H9 (cell line): Measurements from ENCODE around the gene FRMD1. TPM values are rescaled to one million over a fixed set of nuclear protein-coding genes. Genes with fewer than 3 reads are reported as not detected.

Source experiments
- DNase-seq: peaks from one replicate; pipeline ENCODE4 v3.0.0-alpha.2; 2017
- H2AFZ ChIP-seq: one replicate; pipeline ENCODE4 v1.6.1; 2013; ENCODE audit warnings: mild to moderate bottlenecking, low read length, control low read depth, moderate library complexity
- H2AK5ac ChIP-seq: 2 replicates; pipeline ENCODE4 v1.6.1; 2013; ENCODE audit warnings: low read length, control low read depth, mixed read lengths; ENCODE audit not compliant: insufficient read length
- H2BK120ac ChIP-seq: one replicate; pipeline ENCODE4 v1.6.1; 2013; ENCODE audit warnings: low read depth, mild to moderate bottlenecking, low read length, control low read depth, inconsistent platforms; ENCODE audit not compliant: poor library complexity, severe bottlenecking
- H2BK12ac ChIP-seq: 2 replicates; pipeline ENCODE4 v1.6.1; 2013; ENCODE audit warnings: low read length, control low read depth, mixed read lengths, low read depth; ENCODE audit not compliant: insufficient read length
- H2BK15ac ChIP-seq: 2 replicates; pipeline ENCODE4 v1.6.1; 2013; ENCODE audit warnings: low read depth, low read length, control low read depth
- H2BK20ac ChIP-seq: one replicate; pipeline ENCODE4 v1.6.1; 2013; ENCODE audit warnings: low read depth, mild to moderate bottlenecking, low read length, control low read depth, inconsistent platforms; ENCODE audit not compliant: poor library complexity, severe bottlenecking
- H2BK5ac ChIP-seq: 2 replicates; pipeline ENCODE4 v1.6.1; 2013; ENCODE audit warnings: low read length, control low read depth, mixed read lengths; ENCODE audit not compliant: insufficient read length
- H3K14ac ChIP-seq: 2 replicates; pipeline ENCODE4 v1.6.1; 2013; ENCODE audit warnings: low read length, control low read depth; ENCODE audit not compliant: insufficient read depth
- H3K18ac ChIP-seq: 2 replicates; pipeline ENCODE4 v1.6.1; 2013; ENCODE audit warnings: low read depth, mild to moderate bottlenecking, mixed read lengths, low read length, control low read depth; ENCODE audit not compliant: insufficient read length
- H3K23ac ChIP-seq: 2 replicates; pipeline ENCODE4 v1.6.1; 2013; ENCODE audit warnings: low read length, control low read depth, mixed read lengths, low read depth; ENCODE audit not compliant: insufficient read length
- H3K23me2 ChIP-seq: 2 replicates; pipeline ENCODE4 v1.6.1; 2013; ENCODE audit warnings: low read depth, mild to moderate bottlenecking, mixed read lengths, low read length, control low read depth; ENCODE audit not compliant: insufficient read length, poor library complexity, severe bottlenecking
- H3K27ac ChIP-seq: 2 replicates; pipeline ENCODE4 v1.5.1; 2013; ENCODE audit warnings: low read length, control low read depth, mixed read lengths, low read depth; ENCODE audit not compliant: insufficient read length
- H3K27me3 ChIP-seq: 2 replicates; pipeline ENCODE4 v1.6.1; 2013; ENCODE audit warnings: low read length, control low read depth, inconsistent platforms; ENCODE audit not compliant: insufficient read depth
- H3K4ac ChIP-seq: 2 replicates; pipeline ENCODE4 v1.6.1; 2013; ENCODE audit warnings: low read depth, mild to moderate bottlenecking, control low read depth, inconsistent platforms, low read length, moderate library complexity
- H3K4me1 ChIP-seq: 2 replicates; pipeline ENCODE4 v1.6.1; 2013; ENCODE audit warnings: low read length, control low read depth, inconsistent platforms; ENCODE audit not compliant: insufficient read depth
- H3K4me2 ChIP-seq: 2 replicates; pipeline ENCODE4 v1.6.1; 2013; ENCODE audit warnings: low read length, control low read depth, mixed read lengths; ENCODE audit not compliant: insufficient read length, insufficient read depth
- H3K56ac ChIP-seq: 2 replicates; pipeline ENCODE4 v1.6.1; 2013; ENCODE audit warnings: low read depth, mild to moderate bottlenecking, mixed read lengths, low read length, control low read depth; ENCODE audit not compliant: insufficient read length
- H3K79me1 ChIP-seq: 2 replicates; pipeline ENCODE4 v1.6.1; 2013; ENCODE audit warnings: low read depth, mild to moderate bottlenecking, moderate library complexity, low read length, control low read depth, inconsistent platforms; ENCODE audit not compliant: insufficient read depth, poor library complexity, severe bottlenecking
- H3K79me2 ChIP-seq: 2 replicates; pipeline ENCODE4 v1.6.1; 2013; ENCODE audit warnings: low read length, control low read depth, inconsistent platforms; ENCODE audit not compliant: insufficient read depth
- H3K9ac ChIP-seq: 2 replicates; pipeline ENCODE4 v1.6.1; 2013; ENCODE audit warnings: low read length, control low read depth, mixed read lengths; ENCODE audit not compliant: insufficient read length; ENCODE audit errors: extremely low read depth
- H3K9me3 ChIP-seq: one replicate; pipeline ENCODE4 v1.6.1; 2013; ENCODE audit warnings: low read depth, low read length, inconsistent platforms; ENCODE audit not compliant: control insufficient read depth
- H3T11ph ChIP-seq: one replicate; pipeline ENCODE4 v1.6.1; 2013; ENCODE audit warnings: mild to moderate bottlenecking, low read length, control low read depth, inconsistent platforms
- H4K20me1 ChIP-seq: one replicate; pipeline ENCODE4 v1.6.1; 2013; ENCODE audit not compliant: control insufficient read depth, insufficient read length, insufficient read depth
- H4K5ac ChIP-seq: 2 replicates; pipeline ENCODE4 v1.6.1; 2013; ENCODE audit warnings: low read depth, mild to moderate bottlenecking, mixed read lengths, low read length, control low read depth; ENCODE audit not compliant: insufficient read length
- H4K8ac ChIP-seq: replicated peaks from 2 replicates; pipeline ENCODE4 v1.6.1; 2013; ENCODE audit warnings: low read length, control low read depth, mixed read lengths, low read depth; ENCODE audit not compliant: insufficient read length
- H4K91ac ChIP-seq: 2 replicates; pipeline ENCODE4 v1.6.1; 2013; ENCODE audit warnings: low read depth, mild to moderate bottlenecking, moderate library complexity, mixed read lengths, low read length, control low read depth; ENCODE audit not compliant: insufficient read length
- H3K27ac Mint-ChIP-seq, 3 experiments: 2 replicates in 2 of 3; 3 replicates in 1 of 3; pipeline ENCODE4 v1.8.0; 2020 to 2021; ENCODE audit warnings: mixed read lengths in 3 of 3, mild to moderate bottlenecking in 1 of 3, moderate library complexity in 1 of 3
- H3K27me3 Mint-ChIP-seq: 2 replicates; pipeline ENCODE4 v1.8.0; 2021; ENCODE audit warnings: low read depth, mild to moderate bottlenecking, moderate library complexity, mixed read lengths
- H3K36me3 Mint-ChIP-seq, 3 experiments: 2 replicates in 2 of 3; 3 replicates in 1 of 3; pipeline ENCODE4 v1.8.0; 2020 to 2021; ENCODE audit warnings: low read depth in 3 of 3, mixed read lengths in 3 of 3; ENCODE audit not compliant: insufficient read depth in 1 of 3
- H3K4me1 Mint-ChIP-seq, 2 experiments: 2 replicates each; pipeline ENCODE4 v1.8.0; 2020; ENCODE audit warnings: mixed read lengths in 2 of 2
- H3K4me3 Mint-ChIP-seq, 2 experiments: 2 replicates in 1 of 2; 3 replicates in 1 of 2; pipeline ENCODE4 v1.8.0; 2020 to 2021; ENCODE audit warnings: mild to moderate bottlenecking in 2 of 2, mixed read lengths in 2 of 2, moderate library complexity in 1 of 2
- H3K9me3 Mint-ChIP-seq, 2 experiments: 2 replicates in 1 of 2; 3 replicates in 1 of 2; pipeline ENCODE4 v1.8.0; 2020; ENCODE audit warnings: mild to moderate bottlenecking in 2 of 2, mixed read lengths in 2 of 2, moderate library complexity in 1 of 2
- CTCF ChIP-seq: fragments of 200-600 bp; sonication (generic); conservative IDR thresholded peaks from 3 replicates; pipeline ENCODE4 v1.8.0; 2021; ENCODE audit warnings: antibody characterized with exemption, mild to moderate bottlenecking
- WGBS: extraction: QIAGEN DNeasy Blood & Tissue Kit; methylation state at CpG from one replicate; pipeline ENCODE4 v1.1.7; 2013; ENCODE audit warnings: missing lambda C conversion rate, low lambda C conversion rate, mixed read lengths; ENCODE audit not compliant: insufficient read length; ENCODE audit errors: extremely low coverage; 5-methylcytosine and 5-hydroxymethylcytosine counted together
- total RNA-seq: library from RNA; stranded (reverse); gene quantifications from 2 replicates; pipeline ENCODE4 v1.2.1, GENCODE V29; 2021

FRMD1 gene
- total RNA-seq, 1 experiment from 2014 or later = not detected

GRCh38 chr6:168016721-168017525, 62.1 kb downstream of the FRMD1 start:
- H2BK20ac ChIP-seq = no peak overlapping the region
- no peaks in the 10 kb centered on the region for H3K23me2 ChIP-seq
- no peak overlapping the region for H2BK12ac ChIP-seq
- H2BK120ac ChIP-seq = no peak overlapping the region
- Mint-ChIP-seq H3K4me3 (no peak overlapping the region), H3K27ac (peak overlapping the region in 1 of 3 experiments; percentile 28; a peak in 1 of 7 replicates), H3K9me3 (peaks cover 4 to 8% of the 10 kb centered on the region in 2 experiments; a peak in 4 of 5 replicates), H3K27me3 (peaks cover 2% of the 10 kb centered on the region; the same call in 1 of the 2 replicates), H3K36me3 (peaks cover 0 to 16% (median 0%) of the 10 kb centered on the region in 3 experiments; a peak in 4 of 7 replicates), H3K4me1 (peaks cover 13 to 14% of the 10 kb centered on the region in 2 experiments)
- no peak overlapping the region for H4K8ac ChIP-seq
- TF ChIP-seq CTCF = no peak
- no peak overlapping the region for H4K91ac ChIP-seq
- no peak overlapping the region for H2AK5ac ChIP-seq
- no peak overlapping the region for H2BK15ac ChIP-seq
- no CpG with 5 or more reads among the region's 18 CpGs for whole genome bisulfite sequencing
- H3K4me2 ChIP-seq = no peak overlapping the region
- no peak overlapping the region for H4K5ac ChIP-seq
- DNase-seq = no peak
- no peak overlapping the region for H3K4ac ChIP-seq
- H3K4me1 ChIP-seq = no peaks in the 10 kb centered on the region
- H3T11ph ChIP-seq = no peak overlapping the region
- no peaks in the 10 kb centered on the region for H3K79me1 ChIP-seq
- no peaks in the 10 kb centered on the region for H3K9me3 ChIP-seq
- H3K27ac ChIP-seq = no peak overlapping the region
- H4K20me1 ChIP-seq = no peaks in the 10 kb centered on the region
- no peaks in the 10 kb centered on the region for H3K27me3 ChIP-seq
- H3K14ac ChIP-seq = no peak overlapping the region
- no peak overlapping the region for H2AFZ ChIP-seq
- no peak overlapping the region for H3K56ac ChIP-seq
- no peak overlapping the region for H2BK5ac ChIP-seq
- H3K79me2 ChIP-seq = no peaks in the 10 kb centered on the region
- no peak overlapping the region for H3K18ac ChIP-seq
- no peak overlapping the region for H3K23ac ChIP-seq
- H3K9ac ChIP-seq = no peak overlapping the region
